NCI-H446 (cell line): ENCODE measurements around the gene LRP1B.
"Not testable (repeated sequence)": the region's sequence is repeated elsewhere in the genome, so short reads cannot be mapped to it uniquely, and the experiment has no call there.

Experiments
- DNase-seq, 2 experiments: peaks; one replicate each; lab custom pipeline; 2025; lab: John Stamatoyannopoulos, UW

Gene LRP1B

DNA sequence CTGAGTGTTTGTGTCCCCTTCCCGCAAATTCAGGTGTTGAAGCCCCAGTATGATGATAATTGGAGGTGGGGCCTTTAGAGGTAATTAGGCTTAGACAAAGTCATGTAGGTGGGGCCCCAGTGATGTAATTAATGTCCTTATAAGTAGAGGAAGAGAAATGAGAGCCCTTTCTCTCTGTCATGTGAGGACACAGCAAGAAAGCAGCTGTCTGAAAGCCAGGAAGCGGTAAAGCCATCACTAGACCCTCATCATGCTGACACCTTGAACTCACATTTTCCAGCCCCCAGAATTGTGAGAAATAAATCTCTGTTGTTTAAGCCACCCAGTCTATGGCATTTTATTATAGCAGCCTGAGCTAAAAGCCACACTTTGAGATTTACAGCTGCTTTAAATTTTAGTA lies 1580.0 kb downstream of the LRP1B start:
- no peak for DNase-seq

DNA sequence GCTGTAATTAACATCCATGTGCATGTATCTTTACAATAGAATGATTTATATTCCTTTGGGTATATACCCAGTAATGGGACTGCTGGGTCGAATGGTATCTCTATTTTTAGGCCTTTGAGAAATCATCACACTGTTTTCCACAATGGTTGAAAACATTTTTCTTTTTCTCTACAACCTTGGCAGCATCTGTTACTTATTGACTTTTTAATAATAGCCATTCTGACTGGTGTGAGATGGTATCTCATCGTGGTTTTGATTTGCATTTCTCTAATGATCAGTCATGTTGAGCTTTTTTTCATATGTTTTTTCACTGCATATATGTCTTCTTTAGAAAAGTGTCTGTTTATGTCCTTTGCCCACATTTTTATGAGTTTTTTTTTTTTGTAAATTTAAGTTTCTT lies 1586.0 kb downstream of the LRP1B start:
- not testable (repeated sequence) for DNase-seq

DNA sequence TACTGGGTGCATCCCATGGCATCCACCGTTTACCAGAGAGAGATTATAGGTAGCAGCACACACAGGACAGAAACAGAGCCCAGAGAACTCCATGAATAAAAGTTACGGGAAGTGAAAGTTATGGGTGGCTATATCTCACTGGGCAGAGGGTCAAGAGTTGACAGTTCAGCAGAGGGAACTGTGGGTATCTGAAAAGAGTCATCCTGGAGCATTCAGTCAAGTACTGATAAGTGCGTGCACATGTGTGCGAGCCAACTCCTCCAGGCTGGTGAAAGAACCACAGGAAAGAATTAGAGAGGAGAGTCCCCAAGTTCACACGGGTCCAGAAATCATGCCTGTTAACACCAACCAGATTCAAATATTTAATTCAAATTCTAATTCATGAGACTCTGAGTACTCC lies 1588.2 kb downstream of the LRP1B start:
- no peak for DNase-seq

DNA sequence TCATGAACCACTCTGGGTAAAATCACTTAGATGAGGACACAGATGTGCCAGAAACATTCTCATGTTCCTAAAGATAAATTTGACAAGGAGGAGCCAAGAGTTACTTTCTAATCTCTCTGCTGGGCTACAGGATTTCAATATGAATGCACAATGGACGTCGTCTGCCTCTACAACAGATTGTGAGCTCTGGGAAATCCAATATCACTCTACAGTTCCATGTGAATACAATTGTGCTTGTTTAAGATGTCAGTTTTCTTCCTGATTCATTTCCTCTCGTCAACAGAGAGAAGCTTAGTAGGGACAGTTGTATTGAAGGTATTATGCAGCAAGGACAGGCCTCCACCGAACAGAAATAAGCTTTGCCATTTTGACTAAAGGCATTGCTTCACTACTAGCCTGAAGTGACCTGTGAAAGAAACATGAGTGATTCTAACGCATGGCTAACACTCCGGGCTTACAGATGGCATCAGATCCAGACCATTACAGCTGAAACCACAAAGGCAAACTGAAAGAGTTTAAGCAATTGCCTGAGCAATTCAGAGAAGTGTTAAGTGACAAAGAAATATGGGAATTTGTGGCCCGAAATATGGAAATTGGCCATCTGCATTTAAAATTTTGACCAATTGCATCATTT lies 1591.5 kb downstream of the LRP1B start:
- DNase-seq, result no peak

DNA sequence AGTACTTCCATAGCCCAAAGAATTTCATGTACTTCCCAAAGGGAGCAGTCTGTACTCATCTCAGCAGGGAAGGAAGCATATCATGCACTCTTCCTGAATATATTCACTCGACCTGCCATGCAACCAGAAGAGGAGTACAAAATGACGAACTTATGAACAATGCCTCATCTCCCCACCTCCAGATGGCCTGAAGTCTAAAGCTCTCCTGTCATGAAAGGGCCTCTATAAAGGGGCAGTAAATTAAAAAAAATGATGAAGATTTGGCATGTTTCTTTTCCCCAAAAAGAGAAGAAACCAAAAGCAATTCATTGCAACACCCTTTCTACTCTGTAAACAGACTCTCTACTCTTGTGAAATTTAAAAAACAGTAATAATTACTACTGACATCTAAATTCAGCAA lies 1601.1 kb downstream of the LRP1B start:
- DNase-seq, result no peak

DNA sequence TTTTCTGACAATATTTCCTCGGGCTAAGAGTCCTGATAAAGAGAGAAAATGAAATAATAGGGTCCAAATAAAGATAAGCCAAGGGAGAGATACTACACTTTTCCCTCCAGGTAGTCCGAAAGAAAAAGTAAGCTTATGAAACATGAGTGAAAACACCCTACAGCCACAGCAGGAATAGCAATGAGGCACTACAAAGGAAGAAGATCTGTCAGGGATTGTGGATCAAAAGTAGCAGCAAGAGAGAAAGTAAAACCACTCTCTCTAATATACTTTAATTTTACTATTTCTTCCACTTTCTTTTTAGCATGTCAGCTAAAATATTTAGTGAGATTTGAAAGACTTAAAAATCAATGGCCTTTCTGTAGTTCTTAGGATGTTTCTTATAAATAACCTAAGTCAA lies 1601.8 kb downstream of the LRP1B start:
- no peak for DNase-seq

DNA sequence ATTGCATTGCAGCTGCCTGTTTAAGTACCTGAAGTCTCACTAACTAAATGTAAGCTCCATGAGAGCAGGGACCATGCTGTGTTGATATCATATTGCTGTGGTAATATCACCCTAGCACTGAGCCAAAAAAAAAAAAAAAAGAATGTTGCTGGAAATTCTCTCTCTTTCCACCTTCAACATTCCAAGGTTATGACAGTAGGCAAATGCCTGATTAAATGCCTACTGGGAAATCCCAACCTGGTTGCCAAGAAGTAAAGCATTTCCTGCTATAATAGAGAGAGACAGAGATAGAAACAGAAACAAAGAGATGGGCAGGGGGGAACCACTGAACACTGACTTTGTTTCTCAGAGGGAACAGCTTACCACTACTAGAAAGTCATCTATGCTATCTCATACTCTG lies 1604.2 kb downstream of the LRP1B start:
- peak in 1 of 2 experiments; percentile 4 for DNase-seq

DNA sequence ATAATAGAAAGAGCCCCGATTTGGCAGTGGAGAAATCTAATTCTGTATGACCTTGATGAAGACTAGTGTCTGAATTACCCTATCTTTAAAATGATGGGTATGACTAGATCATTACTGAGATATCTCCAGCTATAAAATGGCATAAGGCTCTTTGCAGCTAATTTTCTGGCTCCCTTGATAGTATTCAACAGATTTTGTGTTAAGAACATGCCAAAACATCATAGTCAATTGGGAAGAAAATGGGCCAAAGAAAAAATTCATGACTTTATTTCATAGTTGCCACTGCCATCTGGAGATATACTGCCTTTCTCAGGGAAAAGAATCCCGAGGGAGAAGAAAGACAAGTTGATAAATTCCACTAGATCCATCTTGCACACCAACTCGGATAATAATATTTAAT lies 1618.7 kb downstream of the LRP1B start:
- DNase-seq, result peak in 1 of 2 experiments; percentile 44

DNA sequence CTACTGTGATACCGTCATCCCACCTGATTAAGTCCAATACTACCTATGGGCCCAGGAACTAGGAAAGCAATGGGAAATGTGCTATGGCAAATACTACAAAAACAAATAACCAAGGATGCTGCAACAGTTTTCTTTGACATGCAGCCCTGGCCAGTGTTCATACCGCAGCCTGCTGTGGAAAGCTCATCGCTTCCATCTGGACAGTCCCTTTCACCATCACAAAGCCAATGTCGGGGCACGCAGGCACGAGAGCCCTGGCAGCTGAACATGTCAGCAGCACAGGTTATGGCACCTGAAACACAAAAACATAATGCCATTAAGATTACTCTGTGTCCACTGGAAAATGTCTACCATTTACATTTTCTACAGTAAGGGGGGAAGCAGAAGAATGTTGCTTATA lies 1621.1 kb downstream of the LRP1B start:
- no peak for DNase-seq

DNA sequence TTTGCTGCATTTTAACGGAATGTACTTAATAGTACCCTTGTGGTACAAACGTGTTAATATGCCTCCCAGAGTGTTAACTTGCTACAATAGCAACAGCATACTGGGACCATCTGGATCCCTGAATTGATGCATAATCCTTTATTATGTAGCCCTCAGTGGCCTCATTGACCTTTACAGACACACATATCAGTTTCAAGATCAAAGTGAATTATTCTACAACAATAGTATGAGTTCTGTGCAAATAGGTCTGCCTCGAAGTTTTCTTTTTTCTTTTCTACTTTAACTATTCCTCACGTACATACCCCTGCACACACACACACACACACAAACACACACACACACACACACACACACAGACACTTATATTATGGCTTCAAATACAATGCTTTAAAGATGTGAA lies 1622.1 kb downstream of the LRP1B start:
- no peak for DNase-seq

DNA sequence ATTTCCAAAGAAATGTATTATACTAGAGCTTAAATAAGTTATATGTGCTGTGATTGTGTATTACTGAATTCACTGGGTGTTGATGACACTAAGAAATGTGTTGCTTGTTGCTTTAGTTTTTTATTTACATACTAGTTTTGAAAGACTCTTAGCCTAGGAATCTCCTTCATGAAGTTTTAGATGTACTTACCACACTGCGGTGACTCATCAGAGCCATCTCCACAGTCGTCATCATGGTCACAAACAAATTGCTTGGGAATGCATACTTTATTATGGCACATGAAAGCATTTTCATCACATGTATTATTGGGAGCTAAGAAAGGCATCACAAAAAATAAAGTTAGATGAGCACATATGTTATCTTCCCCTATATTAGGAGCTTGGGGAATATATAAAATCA lies 1624.2 kb downstream of the LRP1B start:
- no peak for DNase-seq

DNA sequence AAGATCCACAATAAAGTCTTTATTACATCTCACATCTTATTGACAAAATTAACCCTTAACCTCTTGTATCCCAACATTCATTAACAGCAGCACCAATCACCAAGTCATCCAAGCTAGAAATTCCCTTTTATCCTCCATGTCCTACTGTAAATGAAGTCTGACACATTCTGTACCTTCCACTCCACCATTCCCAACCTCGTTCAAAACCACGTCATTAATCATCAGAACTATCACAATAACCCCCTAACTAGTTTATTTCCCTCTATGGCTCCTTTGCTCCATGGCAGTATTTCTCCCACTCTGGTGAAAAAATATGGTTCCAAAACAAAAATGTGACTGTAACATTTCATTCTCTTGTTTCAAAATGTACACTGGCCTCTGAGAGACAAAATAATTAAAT lies 1626.2 kb downstream of the LRP1B start:
- DNase-seq, result no peak

DNA sequence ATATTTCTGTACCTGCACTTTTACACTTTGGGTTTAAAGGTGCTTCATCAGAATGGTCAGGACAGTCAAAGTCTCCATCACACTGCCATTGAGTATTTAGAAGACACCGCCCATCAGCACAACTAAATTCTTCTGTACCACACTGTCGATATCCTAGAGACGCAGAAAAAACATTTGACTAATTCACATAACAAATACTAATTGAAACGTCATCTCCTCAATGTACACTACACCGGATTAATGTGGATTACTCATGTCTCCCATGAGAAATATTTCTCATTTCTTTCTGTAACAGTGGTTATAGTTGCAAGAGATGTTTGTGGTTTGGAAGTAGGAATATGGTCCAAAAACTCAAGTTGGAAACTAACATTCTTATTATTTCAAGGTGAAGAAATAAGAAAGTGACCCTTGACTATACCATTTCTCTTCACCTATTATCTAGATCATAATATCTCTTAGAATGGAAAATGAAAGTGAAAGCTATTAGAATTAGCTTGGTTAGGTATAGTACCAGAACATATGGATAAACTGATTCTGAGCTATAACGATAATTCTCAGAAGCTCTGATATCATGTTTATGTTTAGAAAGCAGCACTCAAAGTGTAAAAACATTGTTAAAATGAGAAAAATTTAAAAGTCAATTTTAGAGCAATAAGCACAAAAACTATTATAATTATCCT lies 1627.7 kb downstream of the LRP1B start:
- no peak for DNase-seq

DNA sequence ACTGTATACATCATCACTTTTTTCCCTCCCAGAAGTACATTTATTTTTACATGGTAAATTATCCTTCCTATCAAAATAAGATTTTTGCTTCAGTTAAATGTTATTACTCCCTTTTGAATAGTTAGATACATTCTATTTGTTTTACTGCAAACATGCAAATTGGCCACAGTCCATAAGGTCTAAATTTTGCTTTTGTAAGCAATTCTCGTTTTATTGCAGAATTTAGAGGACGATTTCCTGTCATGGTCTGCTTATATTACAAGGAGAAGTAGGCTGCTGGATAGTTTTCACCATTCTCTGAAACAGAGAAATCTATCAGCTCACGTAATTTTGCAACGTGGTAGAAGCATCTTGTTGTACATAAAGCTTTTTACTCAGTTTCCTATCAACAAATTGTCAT lies 1632.5 kb downstream of the LRP1B start:
- no peak for DNase-seq

DNA sequence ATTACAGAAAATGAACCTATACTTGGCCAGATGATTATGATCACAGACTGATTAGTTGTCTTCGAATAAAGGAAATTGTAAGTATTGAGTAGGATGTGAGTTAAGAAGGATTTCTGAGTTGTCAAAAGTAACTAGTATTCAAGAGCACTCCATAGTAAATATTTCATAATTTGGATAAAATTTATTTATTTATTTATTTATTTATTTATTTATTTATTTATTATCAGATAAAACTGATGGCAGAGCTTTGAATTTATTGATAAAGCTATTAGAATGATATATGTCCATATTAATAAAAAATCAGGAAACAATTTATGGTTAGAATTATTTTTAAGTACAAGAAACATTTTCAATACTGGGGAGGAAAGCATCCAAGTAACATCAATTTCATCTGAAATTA lies 1634.1 kb downstream of the LRP1B start:
- DNase-seq, result no peak

DNA sequence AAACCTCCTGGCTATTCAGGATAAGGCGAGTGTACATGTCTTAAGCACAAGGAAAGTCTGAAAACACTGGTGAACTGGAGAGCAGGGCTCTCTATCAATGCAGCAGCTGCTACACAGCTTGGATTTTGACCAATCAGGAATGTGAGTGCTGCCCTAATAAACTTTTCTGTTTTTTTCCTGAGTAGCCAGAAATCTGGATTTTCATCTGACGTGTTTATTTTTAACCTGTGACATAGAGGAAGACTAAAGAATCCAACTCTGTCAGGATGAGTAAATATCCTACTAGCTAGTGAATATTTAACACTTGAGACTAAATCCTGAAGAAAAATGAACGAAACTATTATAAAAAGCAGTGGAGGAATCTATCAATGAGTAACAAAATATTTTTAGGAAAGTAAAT lies 1638.9 kb downstream of the LRP1B start:
- DNase-seq, result no peak

DNA sequence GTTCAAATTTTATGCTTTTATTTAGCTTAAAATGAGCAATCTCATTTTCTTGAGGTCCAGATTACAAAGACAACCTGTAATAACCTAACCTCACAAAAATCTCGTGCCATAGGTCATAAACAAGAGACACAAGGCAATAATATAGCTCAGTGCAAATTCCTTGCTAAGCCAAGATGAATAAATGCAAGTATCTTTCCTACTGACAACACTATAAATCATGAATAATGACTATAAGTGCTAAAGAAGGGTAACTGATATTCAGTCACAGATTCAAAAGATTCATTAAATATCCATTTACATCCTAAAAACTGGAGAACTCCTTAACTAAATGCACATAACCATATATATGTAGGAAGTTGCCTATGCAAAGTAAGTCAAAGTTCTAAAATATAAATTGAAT lies 1641.6 kb downstream of the LRP1B start:
- no peak for DNase-seq

DNA sequence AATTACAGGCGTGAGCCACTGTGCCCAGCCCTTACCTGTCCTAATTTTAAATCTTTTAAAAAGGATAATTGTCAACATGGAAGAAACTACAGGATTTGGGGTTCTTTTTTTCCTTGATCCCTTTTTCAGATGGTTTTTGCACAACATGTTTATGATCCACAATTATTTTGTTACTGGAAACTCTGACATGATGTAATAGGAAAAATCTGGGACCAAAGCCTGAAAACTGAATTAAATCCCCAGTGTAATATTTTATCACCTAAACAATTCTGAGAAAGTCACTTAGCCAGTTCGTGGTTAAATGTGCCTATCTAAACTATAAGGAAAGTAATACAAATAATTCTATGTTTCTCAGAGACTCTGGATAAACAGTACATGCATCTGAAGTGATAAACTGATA lies 1649.7 kb downstream of the LRP1B start:
- no peak for DNase-seq

DNA sequence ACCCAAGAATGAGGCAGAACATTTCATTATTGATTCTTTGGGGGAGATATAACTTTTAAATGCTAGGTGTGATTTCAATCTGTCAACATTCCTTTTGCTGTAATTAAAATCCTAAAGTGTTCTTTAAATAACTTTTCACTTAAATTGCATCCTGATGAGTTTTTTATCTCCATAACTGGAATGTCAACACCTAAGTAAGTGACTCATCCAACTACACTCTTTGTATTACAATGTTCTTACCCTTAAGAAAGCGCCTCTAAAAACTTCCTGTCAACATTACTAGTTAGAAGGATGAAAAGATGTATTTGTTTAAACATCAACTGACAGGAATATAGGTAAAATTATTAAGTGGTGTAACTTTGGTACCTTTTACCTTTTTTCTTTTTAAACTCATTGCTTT lies 1657.0 kb downstream of the LRP1B start:
- no peak for DNase-seq

DNA sequence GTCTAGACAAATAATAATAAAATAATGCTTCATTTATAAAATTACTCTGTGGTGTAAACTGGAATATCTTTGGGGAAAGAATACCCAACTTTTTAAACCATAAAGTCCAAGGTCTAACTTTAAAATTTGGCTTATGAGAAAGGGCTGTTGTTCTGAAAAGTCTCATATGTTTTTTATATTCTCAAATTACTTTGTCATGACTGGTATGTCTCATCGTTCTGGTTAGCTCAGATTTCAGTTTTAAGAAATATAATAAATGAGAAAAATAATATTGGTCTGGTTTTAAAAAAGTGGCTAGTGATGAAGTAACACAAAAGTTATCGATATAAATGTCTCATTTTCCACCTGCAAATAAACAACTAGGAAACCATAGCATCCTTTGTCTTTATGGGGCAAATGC lies 1658.1 kb downstream of the LRP1B start:
- DNase-seq, result no peak

DNA sequence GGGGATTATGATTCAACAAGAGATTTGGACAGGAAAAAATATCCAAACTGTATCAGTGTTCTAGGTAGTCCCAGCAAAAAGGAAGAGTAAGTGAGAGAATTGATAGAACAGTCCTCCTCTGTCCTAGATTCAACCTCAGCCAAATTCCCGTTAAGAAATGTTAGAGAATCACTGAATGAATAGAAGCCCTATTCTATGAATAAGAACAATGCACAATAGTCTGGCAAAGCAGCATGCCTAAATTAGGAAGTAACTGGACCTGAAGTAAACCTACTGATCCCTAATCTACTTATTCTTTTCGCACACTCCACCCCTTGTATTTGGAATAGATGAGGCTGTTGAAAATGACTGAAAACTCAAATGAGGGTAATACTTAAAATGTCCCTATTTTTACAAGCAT lies 1665.5 kb downstream of the LRP1B start:
- DNase-seq, result no peak

DNA sequence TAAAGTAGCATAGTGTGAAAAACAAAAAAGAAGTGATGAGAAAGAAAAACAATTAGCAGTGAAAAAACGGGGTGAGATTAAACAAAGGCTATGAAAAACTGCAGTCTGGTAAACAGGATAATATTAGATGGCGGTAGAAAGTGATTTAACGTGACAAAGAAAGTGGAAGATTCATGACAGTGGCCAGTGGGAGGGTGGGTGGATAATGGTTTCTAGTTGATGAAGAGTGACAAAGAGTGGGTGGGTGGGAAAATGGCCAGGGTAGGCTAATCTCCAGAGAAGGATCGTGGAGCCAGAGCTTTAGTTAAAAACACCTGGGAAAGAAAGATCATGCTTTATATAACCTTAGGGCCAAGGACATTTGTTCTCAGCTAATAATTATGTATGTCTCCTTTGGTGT lies 1667.8 kb downstream of the LRP1B start:
- no peak for DNase-seq

DNA sequence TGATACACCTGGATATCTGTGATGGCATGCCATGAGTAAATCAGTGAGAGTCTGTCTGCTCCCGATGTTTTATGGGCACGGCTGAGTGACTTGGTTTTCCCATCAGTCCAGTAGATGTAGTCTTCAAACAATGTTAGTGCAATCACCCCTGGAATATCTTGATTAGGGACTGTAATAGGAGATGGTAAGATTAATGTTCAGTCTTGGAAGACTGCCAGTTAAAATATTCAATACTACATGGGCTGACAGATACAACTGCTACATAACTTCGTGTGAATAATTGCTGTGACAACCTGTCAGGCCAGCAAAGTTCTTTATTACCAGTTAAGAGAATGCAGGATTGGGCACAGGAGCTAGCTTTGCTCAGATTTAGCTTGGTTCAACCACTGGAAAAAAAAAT lies 1673.3 kb downstream of the LRP1B start:
- DNase-seq, result no peak

DNA sequence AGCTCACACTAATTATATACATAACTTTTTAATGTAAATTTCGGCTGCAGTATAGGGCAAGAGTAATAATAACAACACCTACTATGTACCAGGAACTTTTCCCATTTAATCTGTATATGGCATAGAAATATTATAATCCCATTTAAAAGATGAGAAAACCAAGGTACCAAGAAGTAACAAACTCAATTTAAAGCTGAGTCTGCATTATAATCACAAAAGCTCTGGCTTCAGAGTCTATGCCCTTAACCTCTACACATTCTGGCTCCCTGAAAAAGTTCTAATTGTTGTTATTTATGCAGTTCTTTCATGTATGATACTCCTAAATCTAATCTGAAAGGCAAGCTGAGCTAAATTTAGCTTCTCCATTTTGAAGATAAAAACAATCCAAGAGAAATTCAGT lies 1675.5 kb downstream of the LRP1B start:
- no peak for DNase-seq
